Ectodermal cell (in vitro differentiated cells): ENCODE measurements around the gene CTRL.

Experiments used
- H3K27ac ChIP-seq: 2 replicates; pipeline ENCODE4 v1.7.0; 2013; ENCODE audit warnings: mild to moderate bottlenecking, low read depth, low read length; ENCODE audit not compliant: insufficient read depth, poor library complexity, severe bottlenecking
- H3K27me3 ChIP-seq: 2 replicates; pipeline ENCODE4 v1.7.0; 2013; ENCODE audit warnings: mild to moderate bottlenecking, low read length; ENCODE audit not compliant: insufficient read depth, control insufficient read depth, poor library complexity, severe bottlenecking
- H3K36me3 ChIP-seq: one replicate; pipeline ENCODE4 v1.7.0; 2013; ENCODE audit warnings: low read length; ENCODE audit not compliant: control insufficient read depth, insufficient read depth
- H3K4me1 ChIP-seq: one replicate; pipeline ENCODE4 v1.7.0; 2013; ENCODE audit warnings: low read length; ENCODE audit not compliant: control insufficient read depth, insufficient read depth
- H3K4me3 ChIP-seq: 2 replicates; pipeline ENCODE4 v1.7.0; 2013; ENCODE audit warnings: low read depth, low read length, control low read depth; ENCODE audit not compliant: insufficient read depth
- H3K9me3 ChIP-seq: 2 replicates; pipeline ENCODE4 v1.7.0; 2013; ENCODE audit warnings: mild to moderate bottlenecking, low read length, moderate library complexity; ENCODE audit not compliant: control insufficient read depth
- WGBS, 2 experiments: methylation state at CpG; one replicate each; pipeline ENCODE4 v1.1.7; 2013; ENCODE audit warnings: missing lambda C conversion rate in 2 of 2; 5-methylcytosine and 5-hydroxymethylcytosine counted together

The CTRL gene

DNA sequence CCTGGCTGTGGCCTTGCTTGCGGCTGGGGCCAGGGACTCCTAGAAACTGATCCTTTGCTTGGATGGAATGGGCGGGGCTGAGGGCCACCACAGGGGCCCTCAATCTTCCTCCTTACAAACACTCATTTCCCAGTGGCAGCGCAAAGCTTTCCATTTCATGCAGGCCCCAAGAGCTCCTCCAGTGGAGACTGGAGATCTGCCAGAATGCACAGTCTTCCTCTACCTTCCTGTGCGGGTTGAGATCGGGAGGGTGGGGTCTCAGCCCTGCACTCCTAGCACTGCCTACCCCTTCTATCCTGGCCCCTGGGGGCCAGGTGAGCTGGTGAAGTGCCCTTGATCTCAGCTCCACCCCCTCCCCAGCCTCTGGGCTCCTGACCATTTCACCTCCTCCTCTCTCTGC lies 45.3 kb downstream of the CTRL start:
- no peaks in the 10 kb centered on the region for H3K9me3 ChIP-seq
- H3K4me1 ChIP-seq: no peaks in the 10 kb centered on the region
- 88 to 89% methylated on average over 5 of the region's 5 CpGs for WGBS, 2 experiments
- no peak overlapping the region for H3K27ac ChIP-seq
- no peaks in the 10 kb centered on the region for H3K27me3 ChIP-seq
- H3K36me3 ChIP-seq: peaks cover 10% of the 10 kb centered on the region
- H3K4me3 ChIP-seq: no peak overlapping the region

DNA sequence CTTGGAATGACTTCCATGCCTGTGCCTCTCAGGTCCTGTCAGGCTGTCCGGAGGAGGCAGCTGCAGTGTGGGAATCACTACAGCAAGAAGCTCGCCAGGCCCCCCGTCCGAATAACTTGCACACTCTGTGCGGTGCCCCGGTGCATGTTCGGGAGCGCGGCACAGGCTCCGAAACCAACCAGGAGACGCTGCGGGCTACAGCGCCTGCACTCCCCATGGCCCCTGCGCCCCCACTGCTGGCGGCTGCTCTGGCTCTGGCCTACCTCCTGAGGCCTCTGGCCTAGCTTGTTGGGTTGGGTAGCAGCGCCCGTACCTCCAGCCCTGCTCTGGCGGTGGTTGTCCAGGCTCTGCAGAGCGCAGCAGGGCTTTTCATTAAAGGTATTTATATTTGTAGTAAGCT lies 45.7 kb downstream of the CTRL start:
- Histone ChIP-seq H3K4me3 (no peak overlapping the region), H3K27ac (no peak overlapping the region), H3K9me3 (no peaks in the 10 kb centered on the region), H3K36me3 (peaks cover 10% of the 10 kb centered on the region), H3K27me3 (no peaks in the 10 kb centered on the region), H3K4me1 (no peaks in the 10 kb centered on the region)
- 94% methylated on average over 19 of the region's 19 CpGs for WGBS, 2 experiments

DNA sequence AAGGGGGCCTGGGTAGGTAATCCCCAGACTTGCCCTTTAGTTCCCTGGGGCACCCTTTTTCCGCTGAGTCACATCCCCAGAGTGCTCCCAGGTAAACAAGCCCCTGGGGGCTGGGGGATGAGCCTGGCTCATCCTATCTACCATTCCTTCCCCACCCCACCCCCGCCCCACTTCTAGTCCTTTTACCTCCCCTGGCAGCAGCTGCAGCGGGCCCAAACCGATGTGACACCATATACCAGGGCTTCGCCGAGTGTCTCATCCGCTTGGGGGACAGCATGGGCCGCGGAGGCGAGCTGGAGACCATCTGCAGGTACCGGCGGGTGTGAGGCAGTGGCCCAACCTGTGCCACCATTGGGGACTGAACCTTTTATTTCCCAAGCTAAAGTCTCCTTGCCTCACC lies 46.1 kb downstream of the CTRL start:
- Histone ChIP-seq H3K27me3 (no peaks in the 10 kb centered on the region), H3K4me1 (no peaks in the 10 kb centered on the region), H3K27ac (no peak overlapping the region), H3K36me3 (peaks cover 11% of the 10 kb centered on the region), H3K4me3 (no peak overlapping the region), H3K9me3 (no peaks in the 10 kb centered on the region)
- 90 to 93% methylated on average over 12 of the region's 12 CpGs for WGBS, 2 experiments

DNA sequence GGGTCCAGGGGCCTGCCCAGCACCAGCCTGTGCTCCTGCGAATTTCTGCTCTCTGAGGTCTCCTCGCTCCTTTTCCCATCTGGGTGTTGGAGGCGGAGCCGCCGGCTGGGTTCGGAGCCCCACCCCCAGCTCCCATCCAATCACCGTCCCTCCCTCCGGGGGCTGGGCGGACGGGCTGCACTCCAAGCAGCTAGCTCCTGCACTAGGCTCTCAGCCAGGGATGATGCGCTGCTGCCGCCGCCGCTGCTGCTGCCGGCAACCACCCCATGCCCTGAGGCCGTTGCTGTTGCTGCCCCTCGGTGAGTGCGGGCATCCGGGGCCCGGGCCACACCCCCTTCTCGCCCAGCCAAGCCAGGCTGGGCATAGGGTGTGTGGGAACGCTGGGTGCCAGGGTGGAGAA lies 47.0 kb downstream of the CTRL start, which contains the start of gene NRN1L:
NRN1L (plus strand) TSS at position 202 of the 400 bp plus-strand sequence; CDS start at position 221, 19 bp downstream.
- Histone ChIP-seq H3K27ac (no peak within 1 kb of the TSS), H3K36me3 (peaks cover 19% of the 10 kb centered on the region)
- 12% methylated on average over 22 of the region's 22 CpGs for WGBS, 2 experiments

DNA sequence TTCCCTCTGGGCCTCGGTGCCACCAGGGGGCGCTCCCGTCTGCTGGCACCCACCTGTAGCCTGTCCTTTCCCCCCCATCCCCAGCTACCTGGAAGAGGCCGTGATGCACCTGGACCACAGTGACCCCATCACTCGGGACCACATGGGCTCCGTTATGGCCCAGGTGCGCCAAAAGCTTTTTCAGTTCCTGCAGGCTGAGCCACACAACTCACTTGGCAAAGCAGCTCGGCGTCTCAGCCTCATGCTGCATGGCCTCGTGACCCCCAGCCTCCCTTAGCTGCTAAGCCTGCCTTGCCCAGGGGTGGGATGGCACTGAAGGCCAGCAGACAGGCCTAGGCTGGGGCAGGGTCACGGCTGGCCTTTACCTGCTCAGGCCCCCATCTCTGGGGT lies 47.8 kb downstream of the CTRL start:
- no peaks in the 10 kb centered on the region for H3K27me3 ChIP-seq
- H3K4me1 ChIP-seq: no peaks in the 10 kb centered on the region
- WGBS, 2 experiments: 65 to 67% methylated on average over 11 of the region's 11 CpGs
- H3K27ac ChIP-seq: no peak overlapping the region
- no peak overlapping the region for H3K4me3 ChIP-seq
- H3K36me3 ChIP-seq: peaks cover 27% of the 10 kb centered on the region
- H3K9me3 ChIP-seq: no peaks in the 10 kb centered on the region

More for the DNA sequence above, 47.0 kb downstream of the CTRL start, which contains the start of gene NRN1L:
- Histone ChIP-seq H3K4me3 (no peak within 1 kb of the TSS), H3K27me3 (no peaks in the 10 kb centered on the region), H3K9me3 (no peaks in the 10 kb centered on the region), H3K4me1 (no peaks in the 10 kb centered on the region)

DNA sequence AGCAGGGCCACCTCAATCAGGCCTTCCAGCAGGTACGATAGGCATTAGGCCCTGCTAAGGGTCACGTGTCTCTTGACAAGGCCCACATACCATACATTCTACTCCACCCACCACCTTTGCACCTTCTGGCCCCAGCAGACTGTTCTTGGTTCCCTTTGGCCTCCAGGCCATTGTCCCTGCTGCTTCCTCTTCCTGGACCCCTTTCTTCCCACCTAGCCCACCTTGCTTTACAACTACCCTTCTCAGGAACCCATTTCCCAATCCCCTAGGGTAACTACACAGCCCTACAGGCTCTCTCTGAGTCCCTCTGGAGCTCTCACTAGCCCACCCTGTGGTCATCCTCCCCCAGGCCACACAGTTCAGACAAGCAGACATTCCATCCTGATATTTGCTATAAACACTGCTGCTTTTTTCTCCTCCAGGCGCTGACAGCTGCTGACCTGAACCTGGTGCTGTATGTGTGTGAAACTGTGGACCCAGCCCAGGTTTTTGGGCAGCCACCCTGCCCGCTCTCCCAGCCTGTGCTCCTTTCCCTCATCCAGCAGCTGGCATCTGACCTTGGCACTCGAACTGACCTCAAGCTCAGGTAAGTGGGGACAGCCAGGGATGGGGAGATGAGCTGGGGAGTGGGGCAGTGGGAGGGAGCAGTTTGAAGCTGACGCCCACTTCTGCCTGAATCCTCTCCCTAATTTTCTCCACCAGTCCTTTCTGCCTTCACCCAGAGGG lies 48.4 kb downstream of the CTRL start:
- H3K4me3 ChIP-seq: no peak overlapping the region
- peaks cover 33% of the 10 kb centered on the region for H3K36me3 ChIP-seq
- H3K9me3 ChIP-seq: no peaks in the 10 kb centered on the region
- H3K4me1 ChIP-seq: no peaks in the 10 kb centered on the region
- H3K27me3 ChIP-seq: no peaks in the 10 kb centered on the region
- H3K27ac ChIP-seq: no peak overlapping the region
- 82 to 94% methylated on average over 6 of the region's 6 CpGs for WGBS, 2 experiments

DNA sequence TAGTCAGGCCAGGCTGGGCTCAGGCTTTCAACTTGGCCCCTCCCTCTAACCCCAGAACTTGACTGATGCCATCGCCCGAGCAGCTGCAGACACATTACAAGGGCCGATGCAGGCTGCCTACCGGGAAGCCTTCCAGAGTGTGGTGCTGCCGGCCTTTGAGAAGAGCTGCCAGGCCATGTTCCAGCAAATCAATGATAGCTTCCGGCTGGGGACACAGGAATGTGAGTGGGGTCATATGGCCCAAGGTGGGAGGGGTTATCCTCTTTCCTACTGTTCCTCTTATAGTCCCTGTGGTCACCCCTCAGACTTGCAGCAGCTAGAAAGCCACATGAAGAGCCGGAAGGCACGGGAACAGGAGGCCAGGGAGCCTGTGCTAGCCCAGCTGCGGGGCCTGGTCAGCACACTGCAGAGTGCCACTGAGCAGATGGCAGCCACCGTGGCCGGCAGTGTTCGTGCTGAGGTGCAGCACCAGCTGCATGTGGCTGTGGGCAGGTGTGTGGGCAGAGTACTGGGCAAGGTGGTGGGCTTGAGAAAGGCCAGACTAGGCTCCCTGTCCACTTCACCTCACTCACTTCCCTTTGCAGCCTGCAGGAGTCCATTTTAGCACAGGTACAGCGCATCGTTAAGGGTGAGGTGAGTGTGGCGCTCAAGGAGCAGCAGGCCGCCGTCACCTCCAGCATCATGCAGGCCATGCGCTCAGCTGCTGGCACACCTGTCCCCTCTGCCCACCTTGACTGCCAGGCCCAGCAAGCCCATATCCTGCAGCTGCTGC lies 49.1 kb downstream of the CTRL start:
- Histone ChIP-seq H3K9me3 (no peaks in the 10 kb centered on the region), H3K27me3 (no peaks in the 10 kb centered on the region), H3K4me1 (no peaks in the 10 kb centered on the region), H3K36me3 (peaks cover 39% of the 10 kb centered on the region), H3K4me3 (no peak overlapping the region), H3K27ac (no peak overlapping the region)
- 94 to 95% methylated on average over 18 of the region's 18 CpGs for WGBS, 2 experiments

DNA sequence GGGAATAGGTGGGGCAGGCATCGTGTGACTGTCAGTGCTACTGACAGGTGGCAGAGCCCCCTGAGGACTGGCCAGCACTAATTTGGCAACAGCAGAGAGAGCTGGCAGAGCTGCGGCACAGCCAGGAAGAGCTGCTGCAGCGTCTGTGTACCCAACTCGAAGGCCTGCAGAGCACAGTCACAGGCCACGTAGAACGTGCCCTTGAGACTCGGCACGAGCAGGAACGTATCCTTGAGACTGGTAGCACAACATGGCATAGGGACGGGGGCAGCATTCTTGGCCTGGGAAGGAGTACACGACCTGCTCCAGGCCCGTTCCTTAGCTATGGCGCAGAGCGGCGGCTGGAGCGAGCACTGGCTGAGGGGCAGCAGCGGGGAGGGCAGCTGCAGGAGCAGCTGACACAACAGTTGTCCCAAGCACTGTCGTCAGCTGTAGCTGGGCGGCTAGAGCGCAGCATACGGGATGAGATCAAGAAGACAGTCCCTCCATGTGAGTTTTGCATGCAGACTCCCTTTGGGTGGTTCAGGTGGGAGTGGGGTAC lies 50.0 kb downstream of the CTRL start:
- H3K4me3 ChIP-seq: no peak overlapping the region
- no peaks in the 10 kb centered on the region for H3K27me3 ChIP-seq
- no peaks in the 10 kb centered on the region for H3K9me3 ChIP-seq
- no peaks in the 10 kb centered on the region for H3K4me1 ChIP-seq
- H3K27ac ChIP-seq: no peak overlapping the region
- 95 to 96% methylated on average over 21 of the region's 21 CpGs for WGBS, 2 experiments
- peaks cover 42% of the 10 kb centered on the region for H3K36me3 ChIP-seq

DNA sequence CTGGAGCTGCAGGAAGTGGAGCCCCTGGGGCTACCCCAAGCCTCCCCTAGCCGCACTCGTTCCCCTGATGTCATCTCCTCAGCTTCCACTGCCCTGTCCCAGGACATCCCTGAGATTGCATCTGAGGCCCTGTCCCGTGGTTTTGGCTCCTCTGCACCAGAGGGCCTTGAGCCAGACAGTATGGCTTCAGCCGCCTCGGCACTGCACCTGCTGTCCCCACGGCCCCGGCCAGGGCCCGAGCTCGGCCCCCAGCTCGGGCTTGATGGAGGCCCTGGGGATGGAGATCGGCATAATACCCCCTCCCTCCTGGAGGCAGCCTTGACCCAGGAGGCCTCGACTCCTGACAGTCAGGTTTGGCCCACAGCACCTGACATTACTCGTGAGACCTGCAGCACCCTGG lies 51.1 kb downstream of the CTRL start:
- H3K9me3 ChIP-seq: no peaks in the 10 kb centered on the region
- peaks cover 42% of the 10 kb centered on the region for H3K36me3 ChIP-seq
- no peak overlapping the region for H3K4me3 ChIP-seq
- H3K27ac ChIP-seq: no peak overlapping the region
- WGBS, 2 experiments: 95% methylated on average over 13 of the region's 13 CpGs
- H3K4me1 ChIP-seq: no peaks in the 10 kb centered on the region
- no peaks in the 10 kb centered on the region for H3K27me3 ChIP-seq

DNA sequence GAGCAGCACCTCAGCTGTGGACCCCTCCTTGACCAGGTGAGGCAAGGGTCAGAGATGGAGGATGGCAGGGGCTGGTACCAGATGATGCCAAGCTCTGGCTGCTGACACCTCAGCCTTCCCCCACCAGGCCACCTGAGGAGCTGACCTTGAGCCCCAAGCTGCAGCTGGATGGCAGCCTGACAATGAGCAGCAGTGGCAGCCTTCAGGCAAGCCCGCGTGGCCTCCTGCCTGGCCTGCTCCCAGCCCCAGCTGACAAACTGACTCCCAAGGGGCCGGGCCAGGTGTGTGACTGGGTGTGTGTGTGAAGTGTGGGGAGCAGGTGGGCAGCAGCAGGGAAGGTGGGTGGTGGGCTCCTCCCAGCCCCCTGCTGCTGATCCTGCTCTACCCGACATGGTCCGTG lies 51.7 kb downstream of the CTRL start:
- H3K4me3 ChIP-seq: no peak overlapping the region
- peaks cover 42% of the 10 kb centered on the region for H3K36me3 ChIP-seq
- H3K27ac ChIP-seq: no peak overlapping the region
- no peaks in the 10 kb centered on the region for H3K27me3 ChIP-seq
- 93 to 95% methylated on average over 5 of the region's 5 CpGs for WGBS, 2 experiments
- no peaks in the 10 kb centered on the region for H3K9me3 ChIP-seq
- no peaks in the 10 kb centered on the region for H3K4me1 ChIP-seq
